K562 (cell line): ENCODE measurements around the gene RHOC. TPM values are rescaled to one million over a fixed set of nuclear protein-coding genes. Genes with fewer than 3 reads are reported as not detected.
A peak's percentile ranks its signal among the peaks of the same experiment; 100 is the strongest.

ENCODE experiments used
- C11orf30 ChIP-seq: fragments of 450-650 bp; IDR thresholded peaks from 2 replicates; pipeline ENCODE4 v1.6.1; 2016; ENCODE audit warnings: low read depth, mild to moderate bottlenecking
- HMG20B ChIP-seq: fragments of 250-450 bp; sonication (Bioruptor Pico); IDR thresholded peaks from 2 replicates; pipeline ENCODE4 v1.5.0; 2021; ENCODE audit warnings: mild to moderate bottlenecking
- SIN3B ChIP-seq: fragments of 450-650 bp; IDR thresholded peaks from 2 replicates; pipeline ENCODE4 v1.6.1; 2017; ENCODE audit warnings: low read depth, mild to moderate bottlenecking, moderate library complexity
- TEAD1 ChIP-seq, 2 experiments: fragments of 450-650 bp in 1 of 2; sonication (generic) in 1 of 2; formaldehyde crosslinking; IDR thresholded peaks; 2 replicates each; pipeline versions ENCODE4 v1.4.0 to v1.8.0; 2020 to 2022; ENCODE audit warnings: mild to moderate bottlenecking in 2 of 2, missing genetic modification reagents in 1 of 2
- TOE1 ChIP-seq, 2 experiments: fragments of 450-650 bp in 1 of 2; sonication (generic) in 1 of 2; formaldehyde crosslinking in 1 of 2; IDR thresholded peaks; 2 replicates each; pipeline versions ENCODE4 v1.7.1 to v1.8.0; 2016 to 2022; ENCODE audit warnings: borderline replicate concordance in 2 of 2, mild to moderate bottlenecking in 2 of 2, antibody characterized with exemption in 1 of 2, inconsistent platforms in 1 of 2, low read depth in 1 of 2, missing genetic modification reagents in 1 of 2, moderate library complexity in 1 of 2
- ZNF124 ChIP-seq: sonication (generic); formaldehyde crosslinking; IDR thresholded peaks from 2 replicates; pipeline ENCODE4 v1.8.1; 2022; ENCODE audit warnings: missing genetic modification reagents
- ZNF41 ChIP-seq: fragments of 250-450 bp; sonication (Bioruptor Pico); conservative IDR thresholded peaks from 2 replicates; pipeline ENCODE4 v1.4.0; 2020; ENCODE audit warnings: mild to moderate bottlenecking
- polyA plus RNA-seq, 8 experiments: library from polyadenylated mRNA; depleted of rRNA in 4 of 8; stranded (reverse) in 5 of 8; unstranded in 3 of 8; fragments of >200 nt; fragmentation: Nextera tagmentation in 2 of 8; fragmentation: Illumina TruSeq in 1 of 8; extraction: Ambion mirVana in 2 of 8; extraction: Trizol in 1 of 8; gene quantifications; 2 replicates each; pipeline versions ENCODE4 v1.2.1 to v1.2.3, GENCODE V29; 2011 to 2014; ENCODE audit warnings: inconsistent platforms in 1 of 8, missing spikeins in 1 of 8
- total RNA-seq, 7 experiments: library from RNA; depleted of rRNA in 6 of 7; stranded (reverse); fragments of >200 nt in 6 of 7; fragmentation: Illumina TruSeq in 2 of 7; extraction: Trizol in 2 of 7; gene quantifications; 2 replicates each; pipeline versions ENCODE4 v1.2.1 to v1.2.3, GENCODE V29; 2011 to 2021; ENCODE audit warnings: low replicate concordance in 1 of 7
- TF ChIP-seq, protein P1 (sequence below), 2 experiments: fragments of 450-650 bp in 1 of 2; sonication (generic) in 1 of 2; formaldehyde crosslinking in 1 of 2; IDR thresholded peaks; 2 replicates each; pipeline versions ENCODE4 v1.7.1 to v1.9.0; 2016 to 2022; ENCODE audit warnings: inconsistent platforms in 1 of 2, mild to moderate bottlenecking in 1 of 2, missing genetic modification reagents in 1 of 2
- TF ChIP-seq, protein P2 (sequence below): fragments of 450-650 bp; IDR thresholded peaks from 2 replicates; pipeline ENCODE4 v1.6.1; 2017; ENCODE audit warnings: antibody characterized with exemption
- TF ChIP-seq, protein P3 (sequence below): fragments of 250-450 bp; sonication (Bioruptor Pico); IDR thresholded peaks from 2 replicates; pipeline ENCODE4 v1.8.0; 2021; ENCODE audit warnings: moderate library complexity, mild to moderate bottlenecking, inconsistent platforms

The RHOC gene
- total and polyA plus RNA-seq, 9 of the 15 experiments (the other 6 are each of a cell fraction or from before 2014, with no cell fraction given), result 35.2 to 364 (median 204) TPM

DNA sequence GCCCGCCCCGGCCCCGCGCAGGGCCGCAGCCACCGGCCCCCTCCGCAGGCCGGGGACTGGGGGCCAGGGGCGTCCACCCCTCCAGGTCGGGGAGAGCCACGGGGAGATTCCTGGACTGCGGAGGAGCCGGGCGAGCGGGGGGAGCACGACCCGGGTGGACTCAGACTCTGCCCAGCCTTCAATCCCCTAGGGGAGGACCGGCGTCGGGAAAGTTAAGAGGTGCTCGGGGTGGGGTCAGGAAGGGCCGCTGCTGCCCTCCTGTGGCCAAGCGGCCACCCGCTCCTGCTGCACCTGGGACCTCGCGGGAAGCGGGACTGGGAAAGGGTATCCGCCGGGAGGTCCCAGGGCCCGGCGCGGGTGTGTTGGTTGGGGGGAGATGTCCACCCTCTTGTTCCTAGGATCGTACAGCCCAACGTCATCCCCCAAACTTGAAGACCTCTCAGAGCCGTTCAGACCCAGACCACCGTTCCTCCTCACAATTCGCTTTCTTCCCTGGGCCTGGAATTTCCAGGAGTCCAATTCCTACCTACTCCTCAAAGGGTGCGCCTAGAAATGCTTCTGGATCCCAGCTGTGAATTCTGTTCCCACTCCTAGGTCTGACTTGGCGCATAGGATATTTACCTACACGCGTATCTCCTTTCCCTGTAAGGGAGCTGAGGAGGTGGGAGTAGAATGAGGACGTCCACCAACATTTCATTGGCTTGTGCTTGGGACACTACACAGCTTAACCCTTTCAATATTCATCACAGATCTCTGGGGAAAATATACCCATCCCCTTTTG, 484 bp upstream of the RHOC start (continued):
- TF ChIP-seq SIN3B, result no peak; the same call in 1 of the 2 replicates
- TF ChIP-seq, protein P1, sequence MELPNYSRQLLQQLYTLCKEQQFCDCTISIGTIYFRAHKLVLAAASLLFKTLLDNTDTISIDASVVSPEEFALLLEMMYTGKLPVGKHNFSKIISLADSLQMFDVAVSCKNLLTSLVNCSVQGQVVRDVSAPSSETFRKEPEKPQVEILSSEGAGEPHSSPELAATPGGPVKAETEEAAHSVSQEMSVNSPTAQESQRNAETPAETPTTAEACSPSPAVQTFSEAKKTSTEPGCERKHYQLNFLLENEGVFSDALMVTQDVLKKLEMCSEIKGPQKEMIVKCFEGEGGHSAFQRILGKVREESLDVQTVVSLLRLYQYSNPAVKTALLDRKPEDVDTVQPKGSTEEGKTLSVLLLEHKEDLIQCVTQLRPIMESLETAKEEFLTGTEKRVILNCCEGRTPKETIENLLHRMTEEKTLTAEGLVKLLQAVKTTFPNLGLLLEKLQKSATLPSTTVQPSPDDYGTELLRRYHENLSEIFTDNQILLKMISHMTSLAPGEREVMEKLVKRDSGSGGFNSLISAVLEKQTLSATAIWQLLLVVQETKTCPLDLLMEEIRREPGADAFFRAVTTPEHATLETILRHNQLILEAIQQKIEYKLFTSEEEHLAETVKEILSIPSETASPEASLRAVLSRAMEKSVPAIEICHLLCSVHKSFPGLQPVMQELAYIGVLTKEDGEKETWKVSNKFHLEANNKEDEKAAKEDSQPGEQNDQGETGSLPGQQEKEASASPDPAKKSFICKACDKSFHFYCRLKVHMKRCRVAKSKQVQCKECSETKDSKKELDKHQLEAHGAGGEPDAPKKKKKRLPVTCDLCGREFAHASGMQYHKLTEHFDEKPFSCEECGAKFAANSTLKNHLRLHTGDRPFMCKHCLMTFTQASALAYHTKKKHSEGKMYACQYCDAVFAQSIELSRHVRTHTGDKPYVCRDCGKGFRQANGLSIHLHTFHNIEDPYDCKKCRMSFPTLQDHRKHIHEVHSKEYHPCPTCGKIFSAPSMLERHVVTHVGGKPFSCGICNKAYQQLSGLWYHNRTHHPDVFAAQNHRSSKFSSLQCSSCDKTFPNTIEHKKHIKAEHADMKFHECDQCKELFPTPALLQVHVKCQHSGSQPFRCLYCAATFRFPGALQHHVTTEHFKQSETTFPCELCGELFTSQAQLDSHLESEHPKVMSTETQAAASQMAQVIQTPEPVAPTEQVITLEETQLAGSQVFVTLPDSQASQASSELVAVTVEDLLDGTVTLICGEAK (IDR thresholded peaks at IDR 0.05), result no peak
- TF ChIP-seq, protein P1 (CRISPR knock-in tag; IDR thresholded peaks at IDR 0.05), result no peak
- TF ChIP-seq C11orf30, result no peak
- TF ChIP-seq HMG20B (CRISPR knock-in tag), result no peak
- no peak for TF ChIP-seq ZNF41
- no peak for TF ChIP-seq ZNF124 (CRISPR knock-in tag)
- TF ChIP-seq, protein P2, sequence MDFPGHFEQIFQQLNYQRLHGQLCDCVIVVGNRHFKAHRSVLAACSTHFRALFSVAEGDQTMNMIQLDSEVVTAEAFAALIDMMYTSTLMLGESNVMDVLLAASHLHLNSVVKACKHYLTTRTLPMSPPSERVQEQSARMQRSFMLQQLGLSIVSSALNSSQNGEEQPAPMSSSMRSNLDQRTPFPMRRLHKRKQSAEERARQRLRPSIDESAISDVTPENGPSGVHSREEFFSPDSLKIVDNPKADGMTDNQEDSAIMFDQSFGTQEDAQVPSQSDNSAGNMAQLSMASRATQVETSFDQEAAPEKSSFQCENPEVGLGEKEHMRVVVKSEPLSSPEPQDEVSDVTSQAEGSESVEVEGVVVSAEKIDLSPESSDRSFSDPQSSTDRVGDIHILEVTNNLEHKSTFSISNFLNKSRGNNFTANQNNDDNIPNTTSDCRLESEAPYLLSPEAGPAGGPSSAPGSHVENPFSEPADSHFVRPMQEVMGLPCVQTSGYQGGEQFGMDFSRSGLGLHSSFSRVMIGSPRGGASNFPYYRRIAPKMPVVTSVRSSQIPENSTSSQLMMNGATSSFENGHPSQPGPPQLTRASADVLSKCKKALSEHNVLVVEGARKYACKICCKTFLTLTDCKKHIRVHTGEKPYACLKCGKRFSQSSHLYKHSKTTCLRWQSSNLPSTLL, result no peak
- TF ChIP-seq, protein P3, sequence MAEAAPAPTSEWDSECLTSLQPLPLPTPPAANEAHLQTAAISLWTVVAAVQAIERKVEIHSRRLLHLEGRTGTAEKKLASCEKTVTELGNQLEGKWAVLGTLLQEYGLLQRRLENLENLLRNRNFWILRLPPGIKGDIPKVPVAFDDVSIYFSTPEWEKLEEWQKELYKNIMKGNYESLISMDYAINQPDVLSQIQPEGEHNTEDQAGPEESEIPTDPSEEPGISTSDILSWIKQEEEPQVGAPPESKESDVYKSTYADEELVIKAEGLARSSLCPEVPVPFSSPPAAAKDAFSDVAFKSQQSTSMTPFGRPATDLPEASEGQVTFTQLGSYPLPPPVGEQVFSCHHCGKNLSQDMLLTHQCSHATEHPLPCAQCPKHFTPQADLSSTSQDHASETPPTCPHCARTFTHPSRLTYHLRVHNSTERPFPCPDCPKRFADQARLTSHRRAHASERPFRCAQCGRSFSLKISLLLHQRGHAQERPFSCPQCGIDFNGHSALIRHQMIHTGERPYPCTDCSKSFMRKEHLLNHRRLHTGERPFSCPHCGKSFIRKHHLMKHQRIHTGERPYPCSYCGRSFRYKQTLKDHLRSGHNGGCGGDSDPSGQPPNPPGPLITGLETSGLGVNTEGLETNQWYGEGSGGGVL, result no peak
- peak; percentile 72; the same call in 1 of the 2 replicates for TF ChIP-seq TOE1 (IDR thresholded peaks at IDR 0.05; ENCODE audit: borderline replicate concordance)
- no peak for TF ChIP-seq TOE1 (CRISPR knock-in tag; IDR thresholded peaks at IDR 0.05; ENCODE audit: borderline replicate concordance, low read depth)
- 0 out of 4 replicates have a peak, but pooled peaks of 1 of the 2 experiments have one; percentile 73 for TF ChIP-seq TEAD1 (CRISPR knock-in tag; IDR thresholded peaks at IDR 0.05)
